Measurements from ENCODE around the gene PPP1R9A.

PPP1R9A gene

DNA sequence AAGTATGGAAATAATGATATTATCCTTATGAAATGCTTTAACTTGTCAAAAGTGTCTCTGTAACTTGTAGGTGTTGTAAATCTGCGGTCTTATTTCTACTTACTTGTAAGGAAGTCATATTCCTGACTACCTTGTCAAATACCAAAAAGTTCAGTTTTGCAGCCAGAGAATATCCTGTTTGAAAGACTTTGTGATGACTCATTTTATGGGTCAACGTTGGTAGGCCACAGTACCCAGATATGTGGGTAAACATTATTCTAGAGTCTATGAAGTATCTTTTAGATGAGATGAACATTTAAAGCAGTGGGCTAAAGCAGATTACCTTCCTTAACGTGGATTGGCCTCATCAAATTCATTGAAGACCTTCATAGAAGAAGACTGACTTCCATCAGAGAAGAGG lies 195.3 kb downstream of the PPP1R9A start:
- no peak for DNase-seq

- no peak for DNase-seq
These were observed 197.3 kb downstream of the PPP1R9A start for GRCh38 chr7:95104739-95105138.

GRCh38 chr7:95105627-95106026 lies 198.2 kb downstream of the PPP1R9A start:
- no peak for DNase-seq

GRCh38 chr7:95106401-95106800 lies 199.0 kb downstream of the PPP1R9A start:
- DNase-seq: no peak

DNA sequence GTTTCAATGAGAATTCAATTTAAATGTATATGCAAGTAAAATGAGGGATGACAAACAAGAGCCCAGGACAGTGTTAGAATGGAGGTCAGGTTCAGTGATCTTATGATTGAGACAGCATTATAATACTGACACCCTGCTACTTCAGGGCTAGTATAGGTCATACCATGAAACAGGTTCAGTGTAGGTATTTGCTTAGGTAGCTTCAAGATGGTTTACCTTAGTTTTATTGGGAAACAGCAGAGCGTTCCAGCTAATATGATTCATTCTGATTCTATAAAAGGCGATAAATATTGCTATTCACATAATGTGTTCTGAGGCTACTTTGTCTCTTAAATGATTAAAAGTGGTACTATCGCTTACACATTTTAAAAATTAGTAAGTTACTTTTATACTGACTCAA lies 203.3 kb downstream of the PPP1R9A start:
- no peak for DNase-seq

DNA sequence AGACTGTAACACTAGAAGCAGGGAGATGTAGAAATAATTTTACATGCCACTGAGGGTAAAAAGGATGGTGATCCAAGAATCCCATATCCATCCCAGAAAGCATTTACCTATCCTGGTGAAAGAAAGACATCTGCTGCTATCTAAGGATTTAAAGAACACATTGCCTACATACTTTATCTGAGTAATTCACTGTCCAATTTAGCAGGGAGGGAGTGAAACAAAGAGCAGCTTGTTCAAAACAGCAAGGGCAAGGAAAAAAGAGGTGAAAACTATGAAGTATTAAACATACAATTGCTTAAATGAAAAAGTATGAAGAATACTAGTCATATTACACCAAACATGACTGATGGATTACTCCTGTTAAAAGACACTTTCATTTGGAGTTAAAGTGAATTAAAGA lies 206.2 kb downstream of the PPP1R9A start:
- DNase-seq: no peak

DNA sequence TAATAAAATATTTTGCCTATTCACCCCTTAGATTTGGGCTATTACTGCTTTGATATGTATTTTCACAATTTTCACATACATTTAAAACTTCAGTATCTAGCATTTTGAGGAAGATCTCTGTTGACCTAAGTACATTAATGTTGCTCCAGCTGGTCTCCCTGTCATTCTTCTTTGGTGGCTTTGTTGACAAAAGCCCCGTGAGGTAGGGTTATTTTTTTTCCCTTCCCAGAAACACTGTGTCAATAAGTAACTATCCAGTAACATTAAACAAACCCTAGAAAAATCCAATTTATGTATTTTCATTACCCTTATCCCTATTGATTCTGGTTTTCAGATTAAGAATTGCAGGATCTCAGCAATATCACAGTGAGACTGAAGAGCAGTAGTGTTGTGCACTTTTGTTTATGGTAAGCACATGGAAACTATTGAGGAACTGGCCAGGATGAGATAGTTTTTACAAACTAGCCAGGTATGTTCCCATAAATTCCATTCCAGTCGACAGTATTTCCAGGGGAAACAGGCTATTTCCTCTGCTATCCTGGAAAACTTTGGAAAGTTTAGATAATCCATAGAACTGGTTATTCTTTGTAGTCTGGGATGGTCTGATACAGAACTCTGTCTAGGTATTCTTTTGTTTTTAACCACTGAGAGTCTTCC lies 218.8 kb downstream of the PPP1R9A start:
- DNase-seq: no peak

- no peak for DNase-seq
These were observed 225.1 kb downstream of the PPP1R9A start for GRCh38 chr7:95132500-95132899.

DNA sequence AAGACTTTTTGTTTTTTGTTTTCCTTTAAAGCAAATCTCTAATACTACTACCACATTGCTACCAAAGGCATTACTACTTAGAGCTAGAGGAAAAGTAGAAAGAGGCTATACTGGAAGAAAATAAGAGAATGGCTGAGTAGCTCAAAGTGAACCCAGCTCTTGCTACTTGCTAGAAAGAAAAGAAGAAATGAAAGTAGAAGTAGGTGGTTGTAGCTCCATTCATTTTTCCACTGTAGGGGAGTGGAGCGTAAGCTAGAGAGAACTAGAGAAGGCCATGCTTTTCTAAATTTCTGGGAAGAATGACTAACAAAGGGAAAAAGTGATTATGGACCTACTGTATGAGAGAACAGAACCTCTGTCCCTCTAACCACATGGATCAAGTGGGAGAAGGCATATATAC lies 232.5 kb downstream of the PPP1R9A start:
- DNase-seq: no peak

GRCh38 chr7:95141755-95142154 lies 234.4 kb downstream of the PPP1R9A start:
- no peak for DNase-seq

- DNase-seq: no peak
These were observed 236.9 kb downstream of the PPP1R9A start for GRCh38 chr7:95144256-95144655.

DNA sequence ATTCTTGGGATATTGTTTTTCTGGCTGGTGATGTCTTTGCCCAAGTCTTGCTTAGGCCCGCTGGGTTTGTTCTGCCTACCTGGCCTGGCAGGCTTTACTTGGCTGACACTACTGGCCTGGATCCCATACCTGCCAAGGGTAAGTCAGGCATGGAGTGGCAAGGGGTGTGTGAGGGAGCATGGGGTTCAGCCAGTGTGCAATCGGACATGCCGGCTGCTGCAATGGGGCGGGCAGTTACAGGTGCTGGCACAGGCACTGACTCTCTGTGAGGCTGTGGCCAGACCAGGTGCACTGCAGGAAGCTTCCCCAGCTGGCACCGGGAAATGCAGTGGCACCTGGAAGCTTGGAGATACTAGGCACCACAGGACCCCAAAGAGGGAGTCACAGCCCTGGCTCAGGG lies 248.6 kb downstream of the PPP1R9A start:
- DNase-seq: no peak

- DNase-seq: no peak
These were observed 250.0 kb downstream of the PPP1R9A start for GRCh38 chr7:95157381-95157780.

GRCh38 chr7:95169678-95170077 lies 262.3 kb downstream of the PPP1R9A start:
- DNase-seq: no peak

DNA sequence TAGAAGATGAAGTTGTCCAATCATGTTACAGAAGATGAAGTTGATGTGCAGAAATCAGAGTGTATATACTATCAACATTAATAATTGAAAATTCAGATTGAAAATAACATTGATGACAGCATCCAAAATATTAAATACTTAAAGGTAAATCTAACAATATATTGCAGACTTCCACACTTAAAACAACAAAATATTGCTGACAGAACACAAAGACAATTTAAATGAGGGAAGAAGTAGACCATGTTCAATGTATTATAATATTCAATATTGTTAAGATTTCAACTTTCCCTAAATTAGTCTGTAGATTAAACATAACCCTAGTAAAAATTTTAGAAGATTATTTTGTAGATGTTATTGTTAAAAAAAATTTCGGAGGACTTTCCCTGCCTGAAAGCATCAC lies 265.0 kb downstream of the PPP1R9A start:
- DNase-seq: no peak

GRCh38 chr7:95190515-95190914 lies 283.1 kb downstream of the PPP1R9A start:
- no peak for DNase-seq

GRCh38 chr7:95191795-95192194 lies 284.4 kb downstream of the PPP1R9A start:
- no peak for DNase-seq

- DNase-seq: no peak
These were observed 291.5 kb downstream of the PPP1R9A start for GRCh38 chr7:95198863-95199262.

GRCh38 chr7:95199779-95200558 lies 292.6 kb downstream of the PPP1R9A start:
- peak; percentile 2 for DNase-seq

- no peak for DNase-seq
These were observed 293.3 kb downstream of the PPP1R9A start for GRCh38 chr7:95200741-95201140.

GRCh38 chr7:95201727-95202126 lies 294.3 kb downstream of the PPP1R9A start:
- no peak for DNase-seq

DNA sequence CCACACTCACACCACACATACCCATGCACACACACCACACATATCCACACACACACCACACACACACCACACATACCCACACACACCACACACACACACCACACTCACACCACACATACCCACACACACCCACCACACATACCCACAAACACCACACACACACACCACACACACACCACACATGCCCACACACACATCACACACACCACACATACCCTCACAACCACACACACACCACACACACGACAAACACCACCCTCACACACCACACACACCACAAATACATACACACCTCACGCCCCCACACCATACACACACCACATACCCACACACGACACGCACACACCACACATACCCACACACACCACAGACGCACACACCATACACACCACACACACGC lies 297.2 kb downstream of the PPP1R9A start:
- no peak for DNase-seq

DNA sequence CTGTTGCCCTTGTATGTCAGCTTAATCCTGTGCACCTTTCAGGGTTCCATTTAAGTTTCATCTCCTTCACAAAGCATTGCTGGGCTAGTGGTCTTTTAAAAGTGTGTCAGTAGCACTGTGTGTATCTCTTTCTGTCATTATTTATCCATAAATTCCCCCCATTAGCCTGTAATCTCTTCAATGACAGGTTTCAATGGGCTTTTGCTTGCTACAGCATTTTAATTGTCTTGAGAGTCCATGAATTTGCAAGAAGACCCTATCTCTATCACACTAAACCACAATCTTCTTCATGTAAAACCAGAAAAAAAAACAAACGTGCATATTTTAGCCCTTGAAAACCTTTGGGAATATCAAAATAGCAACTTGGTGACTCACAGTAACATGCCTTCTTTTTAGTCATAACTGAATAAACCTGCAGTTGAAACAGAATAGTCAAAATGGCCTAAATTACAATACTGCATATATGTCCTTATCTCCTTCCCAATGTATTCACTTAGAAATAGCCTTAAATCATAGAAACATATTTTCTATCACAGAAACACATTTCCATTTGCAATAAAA lies 298.4 kb downstream of the PPP1R9A start:
- no peak for DNase-seq

DNA sequence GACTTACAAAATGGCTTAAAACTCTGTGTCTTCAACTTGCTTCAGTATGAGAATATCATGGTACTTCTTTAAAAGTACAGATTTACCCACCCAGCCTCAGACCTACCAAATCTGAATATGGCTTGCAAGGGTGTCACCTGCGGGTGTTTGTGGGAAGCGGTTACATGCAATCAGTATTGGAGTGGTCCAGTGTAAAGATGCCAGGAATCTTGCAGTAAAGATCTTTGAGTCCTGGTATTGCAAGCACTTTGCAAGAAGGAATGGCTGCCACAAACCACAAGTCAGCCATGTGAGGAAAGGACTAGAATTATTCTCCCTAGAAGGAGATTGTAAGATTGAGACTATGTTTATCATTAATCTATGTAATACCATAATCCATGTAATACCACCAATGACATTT lies 301.9 kb downstream of the PPP1R9A start:
- DNase-seq: no peak

Measured in activated CD4-positive, alpha-beta T cell treated with anti-CD3 and anti-CD28 coated beads, Interleukin-2, amount 50 U/mL, for 16 hours (primary cell).